Esophagus squamous epithelium (tissue), 4 donors: ENCODE results near the gene KLF13.
A peak's percentile ranks its signal among the peaks of the same experiment; 100 is the strongest.

Source experiments
- POLR2A ChIP-seq, 4 donors: fragments of 450-650 bp; IDR thresholded peaks; one replicate each; pipeline ENCODE4 v1.6.1; 2017; ENCODE audit warnings: antibody characterized with exemption in 4 of 4, mild to moderate bottlenecking in 4 of 4, moderate library complexity in 3 of 4
- TF ChIP-seq, protein P1 (sequence below), 6 experiments: fragments of 450-650 bp in 4 of 6; fragments of 200-600 bp in 2 of 6; sonication (generic) in 2 of 6; IDR thresholded peaks; one replicate each; pipeline ENCODE4 v1.5.1; 2016 to 2019; ENCODE audit warnings: antibody characterized with exemption in 6 of 6, mild to moderate bottlenecking in 4 of 6, moderate library complexity in 4 of 6

DNA sequence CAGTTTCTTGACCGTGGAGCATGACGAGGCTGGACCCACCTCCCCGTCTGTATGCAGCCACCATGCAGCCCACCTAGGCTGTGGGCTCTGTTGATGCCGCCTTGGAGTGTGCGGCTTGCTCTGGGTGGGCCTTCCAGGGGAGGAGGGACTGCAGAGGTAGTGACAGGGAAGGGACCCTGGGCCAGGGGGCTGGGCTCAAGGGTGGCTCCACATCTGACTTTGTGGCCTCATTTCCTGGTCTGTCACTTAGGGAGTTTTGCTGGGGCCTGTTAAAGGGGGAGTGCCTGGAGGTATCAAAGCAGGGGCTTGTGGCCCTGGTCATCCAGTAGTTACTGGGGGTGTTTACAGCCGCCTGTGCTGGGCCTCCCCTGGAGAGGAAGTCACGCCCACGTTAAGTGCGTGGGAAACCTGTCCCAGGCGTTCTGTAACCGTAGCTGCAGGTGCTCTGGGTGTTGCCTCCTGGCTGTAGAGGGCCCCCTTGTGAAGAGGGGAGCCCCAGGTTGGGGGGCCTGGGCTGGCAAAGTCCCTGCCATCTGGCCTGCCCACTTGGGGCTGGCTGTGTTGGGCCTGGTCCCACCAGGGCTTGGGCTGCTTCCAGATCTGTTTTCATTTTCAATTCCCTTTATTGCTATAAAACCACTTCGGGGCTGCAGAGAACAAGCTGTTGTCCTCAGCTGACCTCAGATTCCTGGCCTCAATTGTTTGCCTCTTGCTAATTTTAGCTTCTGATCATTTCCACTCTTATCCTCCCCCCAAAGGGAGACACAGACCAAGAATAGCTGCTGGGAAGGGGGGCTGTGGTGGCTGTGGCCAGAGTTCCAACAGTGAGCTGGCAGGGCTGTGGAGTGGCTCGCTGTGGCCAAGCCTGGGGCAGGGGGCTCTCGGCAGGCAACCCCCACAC lies 26.5 kb downstream of the KLF13 start:
- TF ChIP-seq, protein P1, sequence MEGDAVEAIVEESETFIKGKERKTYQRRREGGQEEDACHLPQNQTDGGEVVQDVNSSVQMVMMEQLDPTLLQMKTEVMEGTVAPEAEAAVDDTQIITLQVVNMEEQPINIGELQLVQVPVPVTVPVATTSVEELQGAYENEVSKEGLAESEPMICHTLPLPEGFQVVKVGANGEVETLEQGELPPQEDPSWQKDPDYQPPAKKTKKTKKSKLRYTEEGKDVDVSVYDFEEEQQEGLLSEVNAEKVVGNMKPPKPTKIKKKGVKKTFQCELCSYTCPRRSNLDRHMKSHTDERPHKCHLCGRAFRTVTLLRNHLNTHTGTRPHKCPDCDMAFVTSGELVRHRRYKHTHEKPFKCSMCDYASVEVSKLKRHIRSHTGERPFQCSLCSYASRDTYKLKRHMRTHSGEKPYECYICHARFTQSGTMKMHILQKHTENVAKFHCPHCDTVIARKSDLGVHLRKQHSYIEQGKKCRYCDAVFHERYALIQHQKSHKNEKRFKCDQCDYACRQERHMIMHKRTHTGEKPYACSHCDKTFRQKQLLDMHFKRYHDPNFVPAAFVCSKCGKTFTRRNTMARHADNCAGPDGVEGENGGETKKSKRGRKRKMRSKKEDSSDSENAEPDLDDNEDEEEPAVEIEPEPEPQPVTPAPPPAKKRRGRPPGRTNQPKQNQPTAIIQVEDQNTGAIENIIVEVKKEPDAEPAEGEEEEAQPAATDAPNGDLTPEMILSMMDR (IDR thresholded peaks at IDR 0.05): no peak
- peak in 1 of 4 donors; percentile 26 for TF ChIP-seq POLR2A (IDR thresholded peaks at IDR 0.05)
